ENCODE measurements around the gene PRSS33. TPM values are rescaled to one million over a fixed set of nuclear protein-coding genes. Genes with fewer than 3 reads are reported as not detected.

Gene PRSS33
- total RNA-seq, 2 donors from 2014 or later: not detected

DNA sequence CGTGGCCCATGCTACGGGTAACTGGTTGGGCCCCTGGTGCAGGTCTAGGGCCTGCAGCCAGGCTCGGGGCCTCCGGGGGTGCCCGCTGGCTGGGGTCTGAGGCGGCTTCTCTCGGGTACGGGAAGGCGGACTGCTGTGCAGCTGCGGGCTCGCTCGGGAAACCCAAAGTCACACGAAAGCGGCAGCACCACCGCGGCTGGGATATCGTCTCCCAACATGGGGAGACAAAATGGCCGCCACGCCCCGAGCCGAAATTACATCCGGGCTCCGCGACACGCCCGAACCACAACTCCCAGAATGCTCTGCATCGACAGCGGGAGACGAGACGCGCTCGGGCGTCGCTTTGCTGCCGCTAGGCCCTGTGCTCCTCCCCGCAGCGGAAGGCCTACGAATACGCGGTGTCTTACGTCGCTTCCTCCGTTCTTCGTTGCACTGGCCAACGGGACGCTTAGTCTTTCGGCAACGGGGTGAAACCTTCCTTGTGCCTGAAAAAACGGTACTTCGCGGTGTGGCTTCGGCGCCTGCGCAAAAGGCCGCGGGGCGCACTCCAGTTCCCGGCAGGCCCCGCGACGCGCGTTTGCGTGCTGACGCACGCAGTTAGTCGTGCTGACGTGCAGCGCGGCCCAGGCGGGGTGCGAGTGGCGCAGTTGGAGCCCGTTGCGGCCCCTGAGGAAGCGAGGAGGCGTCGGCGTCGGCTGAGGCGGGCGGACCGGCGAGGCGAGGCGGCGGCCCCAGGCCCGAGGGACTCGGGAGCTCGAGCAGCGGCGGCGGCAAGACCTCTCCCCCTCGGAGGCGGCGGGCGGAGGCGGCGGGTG, 35.1 kb downstream of the PRSS33 start, which contains the start of gene SRRM2:
Gene SRRM2 (plus strand): TSS at position 604 of the 815 bp plus-strand sequence. CDS start 3,727 bp downstream, outside the sequence.
- intact Hi-C loops (cut with DNase I): no loop called here
- DNase-seq (ENCODE audit: low spot score): peak; percentile 98

DNA sequence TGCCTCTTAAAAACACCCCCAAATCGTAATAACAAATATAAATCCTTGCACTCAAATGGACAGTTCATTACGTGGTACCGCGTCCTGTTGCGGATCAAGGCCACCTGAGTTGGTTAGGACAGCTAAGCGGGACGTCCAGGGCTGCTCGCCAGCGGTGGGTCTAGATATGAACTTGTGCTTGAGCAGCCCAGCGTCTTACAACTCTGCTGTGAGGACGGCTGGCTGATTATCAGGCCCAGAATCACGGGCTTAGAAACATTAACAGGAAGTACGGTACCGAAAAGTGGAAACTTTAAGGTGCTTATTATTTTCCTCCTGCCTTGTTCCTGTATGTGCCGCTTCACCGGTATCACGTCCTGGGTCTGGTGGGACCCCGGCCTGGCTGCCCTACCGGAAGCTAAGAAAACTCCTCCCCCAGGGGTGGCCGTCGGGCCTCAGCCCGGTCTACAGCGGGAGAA, 35.8 kb downstream of the PRSS33 start:
- intact Hi-C loops (cut with DNase I): no loop called here
- DNase-seq (ENCODE audit: low spot score): no peak

DNA sequence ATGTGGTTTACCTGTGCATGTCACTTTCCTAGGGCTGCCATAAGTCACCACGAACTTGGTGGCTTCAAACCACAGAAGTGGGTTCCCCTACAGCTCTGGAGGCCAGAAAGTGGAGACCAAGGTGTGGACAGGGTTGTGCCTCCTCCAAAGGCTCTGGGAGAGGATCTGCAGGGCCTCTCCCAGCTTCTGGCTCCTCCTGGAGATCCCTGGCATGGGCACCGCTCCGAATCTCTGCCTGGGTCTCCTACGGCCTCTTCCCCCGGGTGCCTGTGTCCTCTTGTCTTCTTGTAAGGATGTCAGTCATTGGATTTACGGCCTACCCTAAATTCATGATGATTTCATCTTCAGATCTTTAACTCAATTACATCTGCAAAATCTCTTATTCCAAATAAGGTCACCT, 37.4 kb downstream of the PRSS33 start:
- DNase-seq (ENCODE audit: low spot score): peak; percentile 68
- intact Hi-C loops (cut with DNase I): no loop called here

DNA sequence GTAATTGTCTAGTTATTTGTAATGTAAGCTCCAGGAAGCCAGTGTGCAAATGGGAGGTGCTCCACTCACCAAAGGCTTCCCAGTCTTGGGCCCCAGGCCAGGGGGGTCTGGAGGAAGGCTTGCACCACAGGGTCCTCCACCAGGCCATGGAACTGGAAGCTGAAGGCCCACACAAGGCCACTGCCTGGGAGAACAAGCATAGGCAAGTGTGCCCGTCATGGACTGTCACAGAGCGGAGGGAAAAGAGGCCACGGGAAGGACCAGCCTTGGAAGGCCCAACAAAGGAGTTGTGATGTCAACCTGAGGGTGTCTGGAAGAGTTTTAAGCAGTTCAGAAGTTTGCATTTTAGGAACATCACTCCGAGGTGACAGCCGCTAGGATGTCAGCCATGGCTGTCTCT, 37.9 kb downstream of the PRSS33 start:
- peak; percentile 63 for DNase-seq (ENCODE audit: low spot score)
- intact Hi-C loops (cut with DNase I): no loop called here

DNA sequence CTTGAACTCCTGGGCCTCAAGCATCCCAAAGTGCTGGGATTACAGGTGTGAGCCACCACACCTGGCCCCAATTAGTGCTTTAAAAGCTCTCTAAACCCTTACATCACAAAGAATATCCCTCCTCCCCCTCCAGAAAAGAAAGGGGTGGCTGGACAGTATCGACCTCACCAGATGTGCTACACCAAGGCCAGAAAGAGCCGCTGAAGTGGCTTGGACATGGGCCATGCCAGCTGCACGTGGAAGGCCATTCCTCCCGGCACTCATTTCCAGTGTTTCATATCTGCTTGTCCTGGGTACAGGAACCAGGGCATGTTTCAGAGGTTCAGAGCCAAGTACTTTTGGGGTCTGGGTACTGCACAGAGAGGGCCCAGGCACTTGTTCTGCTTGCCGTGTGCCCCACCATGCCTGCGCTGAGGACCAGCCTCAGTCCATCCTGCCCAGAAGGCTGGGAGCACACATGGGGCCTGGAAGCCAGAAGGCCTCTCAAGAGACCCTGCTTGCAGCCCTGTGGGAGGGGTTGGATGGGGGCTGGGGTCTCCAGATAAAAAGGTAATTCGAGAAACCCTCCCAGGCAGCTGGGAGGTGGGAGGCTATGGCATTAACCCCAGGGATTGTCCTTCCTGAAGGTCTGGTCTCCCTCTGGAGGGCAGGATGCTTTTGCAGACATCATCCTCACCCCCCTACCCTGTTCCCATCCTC, 38.5 kb downstream of the PRSS33 start:
- intact Hi-C loops (cut with DNase I): no loop called here
- DNase-seq (ENCODE audit: low spot score): peak; percentile 48

DNA sequence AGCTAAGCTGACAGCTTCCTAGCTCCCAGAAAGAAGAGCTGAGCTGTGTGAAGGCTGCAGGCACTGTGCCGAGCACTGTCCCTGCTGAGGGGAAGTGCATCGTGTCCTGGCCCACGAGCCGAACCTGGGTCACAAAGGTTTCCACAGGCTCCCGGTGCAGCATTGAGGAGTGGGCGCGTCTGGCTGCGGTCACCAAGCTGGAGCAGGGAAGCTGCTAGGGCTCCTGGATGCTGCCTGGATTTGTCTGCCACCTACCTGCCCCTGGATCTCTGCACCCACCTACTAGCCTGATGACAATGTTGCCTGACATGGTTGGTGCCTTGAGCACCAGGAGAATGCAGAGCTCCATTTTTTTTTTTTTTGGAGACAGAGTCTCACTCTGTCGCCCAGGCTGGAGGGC, 41.4 kb downstream of the PRSS33 start:
- DNase-seq (ENCODE audit: low spot score): no peak

DNA sequence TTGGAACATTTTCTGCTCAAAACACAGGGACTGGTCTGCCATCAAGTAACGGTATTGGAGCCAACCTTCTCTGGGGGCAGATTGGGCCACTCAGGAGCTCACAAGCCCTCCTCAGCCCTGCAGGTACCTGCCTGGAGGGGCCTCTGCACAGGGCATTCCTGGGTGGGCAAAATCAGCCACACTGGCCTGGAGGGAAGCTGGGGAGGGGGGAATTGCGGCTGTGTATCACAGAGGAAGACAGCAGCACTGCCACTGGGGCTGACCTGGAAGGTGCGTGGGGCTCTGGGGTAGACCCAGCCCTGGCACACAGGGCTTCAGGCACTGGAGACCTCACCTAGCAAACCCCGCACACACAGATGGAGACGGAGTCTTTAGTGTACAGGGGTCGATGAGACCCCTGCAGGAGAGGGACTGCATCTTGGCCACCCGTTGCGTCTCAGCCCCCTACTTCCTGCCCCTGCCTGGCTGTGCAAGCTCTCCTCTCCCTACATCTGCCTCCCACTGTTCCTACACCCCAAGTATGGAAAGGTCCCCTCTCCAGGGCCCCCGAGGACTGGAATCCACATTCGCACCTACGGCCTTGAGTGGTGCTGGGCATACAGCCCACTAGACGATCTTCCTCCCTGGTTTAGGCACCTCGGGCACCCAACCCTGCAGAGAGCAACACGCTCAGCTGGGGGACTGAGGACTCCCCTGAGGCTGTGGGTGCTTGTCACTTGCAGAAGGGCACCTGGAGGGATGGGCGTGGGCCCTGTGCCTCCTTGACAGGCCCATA, 42.1 kb downstream of the PRSS33 start:
- intact Hi-C loops (cut with DNase I): no loop called here
- no peak for DNase-seq (ENCODE audit: low spot score)

More for the DNA sequence above, 41.4 kb downstream of the PRSS33 start:
- intact Hi-C loops (cut with DNase I): no loop called here

DNA sequence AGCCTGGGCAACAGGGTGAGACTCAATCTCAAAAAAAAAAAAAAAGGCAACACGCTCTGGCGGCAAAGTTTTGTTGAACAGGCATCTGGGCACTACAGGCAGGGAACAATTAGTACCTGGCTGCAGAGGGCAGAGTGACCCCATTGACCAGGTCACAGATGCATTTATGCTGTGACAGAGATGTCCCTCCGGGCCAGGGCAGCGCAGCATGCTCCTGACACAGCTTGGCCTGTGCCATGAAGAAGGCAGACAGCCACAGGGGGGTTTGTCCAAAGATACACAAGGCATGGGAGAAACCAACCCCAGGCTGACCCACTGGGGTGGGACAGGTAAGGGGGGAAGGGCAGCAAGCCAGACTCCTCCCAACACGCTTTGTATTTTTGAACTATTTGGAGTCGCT, 42.6 kb downstream of the PRSS33 start:
- intact Hi-C loops (cut with DNase I): no loop called here
- DNase-seq (ENCODE audit: low spot score): no peak

DNA sequence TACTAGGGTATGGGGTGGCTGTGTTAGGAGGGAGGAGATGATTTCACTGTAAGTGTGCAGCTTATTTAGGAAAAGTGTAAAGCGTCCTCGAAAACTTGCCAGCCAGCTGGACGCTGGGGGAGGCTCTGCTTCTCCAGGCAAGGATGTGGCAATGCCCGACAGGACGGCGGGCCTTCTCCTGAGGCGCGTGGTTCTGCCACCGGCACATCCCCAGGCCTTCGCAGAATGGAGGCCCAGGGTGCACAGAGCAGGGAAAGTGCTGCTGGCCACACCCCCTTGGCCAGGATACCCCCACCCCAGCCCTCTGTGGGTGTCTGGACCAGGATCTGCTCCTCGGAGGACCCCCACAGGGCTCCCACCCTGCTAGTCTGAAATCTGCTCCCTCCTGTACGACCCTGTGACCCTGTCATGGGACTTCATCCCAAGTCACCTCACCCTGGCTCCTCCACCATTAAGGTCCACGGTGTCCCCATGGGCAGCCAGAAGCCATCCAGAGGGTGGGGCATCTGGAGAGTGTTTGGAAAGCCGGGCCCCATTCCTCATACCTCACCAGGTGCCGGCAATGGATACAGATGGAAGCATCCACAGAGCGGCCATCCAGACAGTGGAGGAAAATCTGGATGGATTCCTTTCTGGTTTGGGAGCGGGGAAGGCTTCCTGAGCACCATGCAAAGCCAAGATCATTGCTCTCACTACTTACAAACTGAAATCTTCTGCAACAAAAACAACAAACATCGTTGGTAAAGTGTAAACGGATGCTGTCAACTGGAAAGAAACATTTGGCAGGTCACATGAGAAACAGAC, 44.2 kb downstream of the PRSS33 start:
- DNase-seq (ENCODE audit: low spot score): peak; percentile 47
- intact Hi-C loops (cut with DNase I): no loop called here

DNA sequence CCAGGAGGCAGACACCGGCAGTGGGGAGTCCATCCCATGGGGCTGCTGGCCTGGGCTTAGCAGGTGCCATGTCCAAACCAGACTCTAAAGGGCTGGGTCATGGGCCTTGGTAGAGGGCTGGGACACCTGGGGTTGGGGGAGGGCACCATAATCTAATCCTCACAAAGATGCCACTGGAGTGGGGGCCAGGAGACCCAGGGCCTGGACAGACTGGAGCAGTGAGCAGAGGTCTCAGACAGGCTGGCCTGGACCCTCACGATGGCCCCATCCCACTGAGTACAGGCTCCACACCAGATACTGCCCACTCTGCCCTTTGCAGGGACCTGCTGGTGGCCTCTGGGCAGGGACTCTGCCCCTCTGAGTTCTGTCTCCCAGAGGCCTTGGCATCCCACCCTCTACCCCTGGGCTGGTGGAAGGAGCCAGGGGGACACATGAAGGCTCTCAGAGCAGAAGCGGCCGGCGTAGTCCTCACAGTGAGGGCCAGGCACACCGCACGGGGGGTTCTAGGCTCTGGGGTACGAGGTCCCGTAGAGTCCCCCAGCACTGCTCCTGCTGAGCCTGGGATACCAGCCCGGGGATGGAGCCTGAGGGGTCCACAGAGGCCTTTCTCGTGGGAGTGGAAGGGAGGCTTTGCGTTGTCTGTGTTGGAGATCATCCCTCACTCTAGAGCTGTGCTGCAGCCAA, 44.9 kb downstream of the PRSS33 start:
- peak; percentile 62 for DNase-seq (ENCODE audit: low spot score)
- intact Hi-C loops (cut with DNase I): no loop called here

DNA sequence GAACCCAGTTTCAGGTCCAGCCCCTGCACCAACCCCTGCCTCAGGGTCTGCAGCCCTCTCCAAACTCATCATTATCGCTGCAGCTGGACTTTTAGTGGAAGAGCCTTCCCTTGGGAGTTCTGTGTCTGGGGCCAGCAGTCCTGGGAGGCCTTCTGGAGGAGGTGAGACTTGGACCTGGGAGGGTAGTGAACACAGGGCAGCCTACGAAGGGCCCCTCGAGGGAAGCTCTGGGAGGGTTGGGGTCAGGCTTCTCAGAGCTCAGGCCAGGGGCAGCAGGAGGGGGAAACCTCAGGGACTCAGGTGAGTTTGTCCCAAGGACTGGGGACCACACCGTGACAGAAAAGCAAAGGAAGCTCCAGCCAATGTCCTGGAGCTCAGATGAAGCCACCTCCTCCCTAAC, 46.2 kb downstream of the PRSS33 start:
- intact Hi-C loops (cut with DNase I): no loop called here
- peak; percentile 37 for DNase-seq (ENCODE audit: low spot score)

DNA sequence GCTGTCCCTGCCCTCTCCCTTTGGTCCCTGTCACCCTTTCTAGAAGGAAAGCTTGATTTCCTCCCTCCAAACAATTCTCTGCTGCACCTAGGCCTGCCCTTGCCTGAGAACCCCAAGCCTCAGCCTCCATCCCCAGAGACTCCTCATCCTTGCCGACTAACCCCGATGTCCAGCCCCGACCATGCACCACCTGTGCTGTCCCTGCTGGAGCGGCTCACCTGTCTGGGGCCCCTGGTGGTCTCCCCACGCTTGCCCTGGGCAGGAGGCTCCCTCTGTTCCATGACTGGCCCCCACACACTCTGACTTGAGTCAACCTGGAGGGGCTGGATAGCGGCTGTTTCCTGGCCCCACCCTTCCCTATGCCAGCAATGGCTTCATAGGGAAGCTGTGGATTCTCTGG, 46.9 kb downstream of the PRSS33 start:
- intact Hi-C loops (cut with DNase I): loop anchor here in 1 of 2 donors (1.0 kb wide), 1 partner anchor 33 kb away; no protein-coding TSS in a partner anchor
- peak; percentile 72 for DNase-seq (ENCODE audit: low spot score)

DNA sequence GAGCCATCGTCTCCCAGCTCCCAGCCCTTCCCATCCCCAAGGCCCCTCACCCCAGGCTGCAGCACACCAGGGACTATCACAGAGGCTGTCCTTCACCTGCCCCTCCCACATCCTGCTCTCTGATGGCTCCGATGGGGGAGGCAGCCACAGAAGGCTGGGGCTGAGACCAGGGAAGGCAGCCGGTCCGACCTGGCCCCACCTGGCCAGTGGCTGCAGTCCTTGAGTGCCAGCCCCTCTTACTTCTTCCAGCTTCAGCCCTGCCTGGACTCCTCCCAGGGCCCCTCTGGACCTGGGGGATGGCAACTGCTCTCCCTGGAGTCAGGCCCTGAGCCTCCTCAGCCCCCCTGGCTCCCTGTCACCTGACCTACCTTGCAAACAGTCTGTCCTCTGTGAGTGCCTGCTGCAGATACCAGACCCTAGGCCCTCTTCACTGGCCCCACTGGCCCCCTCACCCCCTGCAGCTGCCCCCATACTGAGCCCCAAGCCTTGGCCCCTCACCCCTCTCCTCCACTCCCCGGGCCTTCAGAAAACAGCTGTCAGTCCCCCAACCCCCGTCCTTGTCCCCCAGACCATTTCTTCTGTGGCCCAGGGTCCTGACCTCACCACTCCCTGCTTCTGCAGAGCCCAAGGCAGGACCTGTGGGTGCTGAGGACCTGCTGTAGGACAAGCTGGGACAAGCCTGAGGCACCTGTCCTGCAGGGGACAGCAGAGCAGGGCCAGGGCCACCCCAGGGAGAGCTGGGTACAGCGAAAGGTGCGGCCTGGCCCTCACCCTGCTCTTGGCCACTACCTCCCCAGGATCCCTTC, 47.5 kb downstream of the PRSS33 start:
- peak; percentile 48 for DNase-seq (ENCODE audit: low spot score)
- intact Hi-C loops (cut with DNase I): loop anchor here in 1 of 2 donors (1.0 to 10.0 kb wide), 2 partner anchors 33 to 85 kb away; no protein-coding TSS in a partner anchor

DNA sequence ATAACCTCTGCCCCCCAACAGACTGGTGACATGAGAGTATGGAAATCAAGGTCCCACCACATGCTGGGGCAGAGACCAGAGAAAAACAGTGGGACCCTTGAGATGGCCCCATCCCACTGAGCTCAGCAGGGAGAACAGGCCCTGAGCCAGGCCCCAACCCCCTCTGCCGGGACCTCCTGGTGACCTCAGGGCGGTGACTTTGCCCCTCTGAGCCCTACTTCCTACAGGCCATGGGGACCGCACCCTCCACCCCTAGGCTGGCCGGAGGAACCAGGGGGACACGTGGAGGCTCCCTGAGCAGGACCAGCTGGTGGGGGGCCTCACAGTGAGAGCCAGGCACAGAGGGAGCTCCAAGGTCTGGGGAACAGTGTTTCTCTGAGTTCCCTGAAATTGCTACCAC, 48.7 kb downstream of the PRSS33 start:
- DNase-seq (ENCODE audit: low spot score): no peak
- intact Hi-C loops (cut with DNase I): loop anchor here in 1 of 2 donors (10.0 kb wide), 1 partner anchor 86 kb away; no protein-coding TSS in a partner anchor

DNA sequence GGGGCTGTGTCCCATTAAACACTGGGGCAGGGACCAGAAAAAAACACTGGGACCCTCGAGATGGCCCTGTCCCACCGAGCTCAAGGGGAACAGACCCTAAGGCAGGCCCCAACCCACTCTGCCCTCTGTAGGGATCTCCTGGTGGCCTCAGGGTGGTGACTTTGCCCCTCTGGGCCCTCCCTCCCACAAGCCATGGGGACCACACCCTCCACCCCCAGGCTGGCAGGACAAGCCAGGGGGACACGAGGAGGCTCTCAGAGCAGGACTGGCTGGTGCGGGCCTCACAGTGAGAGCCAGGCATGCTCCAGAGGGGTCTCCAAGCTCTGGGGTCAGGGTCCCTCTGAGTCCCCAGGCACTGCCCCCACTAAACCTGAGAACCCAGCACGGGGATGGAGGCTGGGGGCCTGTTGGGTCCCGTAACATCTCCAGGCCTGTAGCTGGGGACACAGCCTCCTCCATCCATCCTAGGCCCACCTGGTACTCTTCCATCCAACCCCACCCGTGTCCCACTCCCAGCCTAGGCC, 49.4 kb downstream of the PRSS33 start:
- intact Hi-C loops (cut with DNase I): loop anchor here in 1 of 2 donors (10.0 kb wide), 1 partner anchor 87 kb away; no protein-coding TSS in a partner anchor
- no peak for DNase-seq (ENCODE audit: low spot score)

DNA sequence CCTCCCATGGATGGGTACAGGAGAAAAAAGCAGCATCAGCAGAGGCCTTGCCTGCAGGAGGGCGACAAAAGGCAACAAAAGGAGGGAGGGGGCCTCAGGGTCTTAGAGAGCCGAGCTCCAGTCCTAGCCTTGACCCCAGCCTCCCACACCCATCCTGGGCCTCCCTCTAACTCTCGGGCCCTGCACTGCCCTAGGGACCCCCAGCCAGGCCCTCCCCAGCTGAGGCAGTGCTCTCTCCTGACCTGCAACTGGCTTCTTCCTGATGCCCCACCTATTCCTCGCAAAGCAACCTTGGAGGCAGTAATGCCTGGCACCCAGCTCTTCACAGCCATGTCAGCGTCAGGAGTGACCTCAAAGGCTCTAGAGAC, 50.1 kb downstream of the PRSS33 start:
- intact Hi-C loops (cut with DNase I): loop anchor here in 1 of 2 donors (10.0 kb wide), 1 partner anchor 88 kb away; no protein-coding TSS in a partner anchor
- no peak for DNase-seq (ENCODE audit: low spot score)

Measured in posterior vena cava (tissue), 2 donors.